Body of pancreas (tissue), 4 donors: ENCODE data around the gene TEX29.

Source experiments
- POLR2A ChIP-seq, 3 donors: fragments of 450-650 bp; IDR thresholded peaks; one replicate each; pipeline ENCODE4 v1.6.1; 2016; ENCODE audit warnings: antibody characterized with exemption in 3 of 3, mild to moderate bottlenecking in 2 of 3
- TF ChIP-seq, protein P1 (sequence below), 7 experiments: fragments of 450-650 bp in 4 of 7; fragments of 200-600 bp in 3 of 7; sonication (generic) in 3 of 7; IDR thresholded peaks; one replicate each; pipeline ENCODE4 v1.5.1; 2016 to 2019; ENCODE audit warnings: antibody characterized with exemption in 7 of 7

DNA sequence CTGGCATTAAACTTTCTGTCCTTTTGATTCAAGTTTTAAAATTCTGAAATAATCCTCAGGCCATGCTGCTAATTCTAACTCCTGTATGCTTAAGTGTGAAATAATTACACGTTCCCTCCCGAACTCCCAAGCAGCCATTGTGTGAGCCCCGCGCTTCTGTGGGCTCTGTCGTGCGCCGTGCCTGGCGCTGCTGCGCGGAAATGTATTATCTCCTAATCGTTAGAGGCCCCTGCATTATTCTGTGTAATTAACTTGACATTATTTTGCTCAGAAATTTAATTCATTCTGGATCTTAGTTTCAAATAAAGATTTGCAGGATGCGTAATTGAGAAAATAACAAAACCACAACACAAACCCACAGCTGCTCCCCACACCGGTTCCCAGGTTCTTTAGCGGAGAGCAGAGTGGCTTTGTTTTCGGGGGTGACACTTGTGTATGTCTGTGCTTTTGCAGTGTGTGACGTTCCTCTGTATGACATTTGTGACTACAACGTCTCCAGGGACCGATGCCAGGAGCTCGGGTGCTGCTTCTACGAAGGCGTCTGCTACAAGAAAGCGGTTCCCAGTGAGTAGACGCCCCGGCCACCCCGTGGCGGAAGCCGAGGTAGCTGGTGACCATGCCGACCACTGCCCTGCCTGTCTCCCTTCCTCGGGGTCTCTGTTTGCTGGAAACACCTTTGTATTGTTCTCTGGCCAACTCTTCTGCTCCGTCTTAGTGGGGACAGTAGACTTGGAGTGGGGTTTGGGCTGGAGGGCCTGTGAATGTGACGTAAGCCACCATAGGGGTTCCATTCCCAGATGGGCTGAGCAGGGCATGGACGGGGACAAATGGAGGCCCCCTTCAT, 7.5 kb downstream of the TEX29 start:
- TF ChIP-seq, protein P1, sequence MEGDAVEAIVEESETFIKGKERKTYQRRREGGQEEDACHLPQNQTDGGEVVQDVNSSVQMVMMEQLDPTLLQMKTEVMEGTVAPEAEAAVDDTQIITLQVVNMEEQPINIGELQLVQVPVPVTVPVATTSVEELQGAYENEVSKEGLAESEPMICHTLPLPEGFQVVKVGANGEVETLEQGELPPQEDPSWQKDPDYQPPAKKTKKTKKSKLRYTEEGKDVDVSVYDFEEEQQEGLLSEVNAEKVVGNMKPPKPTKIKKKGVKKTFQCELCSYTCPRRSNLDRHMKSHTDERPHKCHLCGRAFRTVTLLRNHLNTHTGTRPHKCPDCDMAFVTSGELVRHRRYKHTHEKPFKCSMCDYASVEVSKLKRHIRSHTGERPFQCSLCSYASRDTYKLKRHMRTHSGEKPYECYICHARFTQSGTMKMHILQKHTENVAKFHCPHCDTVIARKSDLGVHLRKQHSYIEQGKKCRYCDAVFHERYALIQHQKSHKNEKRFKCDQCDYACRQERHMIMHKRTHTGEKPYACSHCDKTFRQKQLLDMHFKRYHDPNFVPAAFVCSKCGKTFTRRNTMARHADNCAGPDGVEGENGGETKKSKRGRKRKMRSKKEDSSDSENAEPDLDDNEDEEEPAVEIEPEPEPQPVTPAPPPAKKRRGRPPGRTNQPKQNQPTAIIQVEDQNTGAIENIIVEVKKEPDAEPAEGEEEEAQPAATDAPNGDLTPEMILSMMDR (IDR thresholded peaks at IDR 0.05), result no peak
- TF ChIP-seq POLR2A (IDR thresholded peaks at IDR 0.05), result no peak
